ENCODE results near the gene PROM1. TPM values are rescaled to one million over a fixed set of nuclear protein-coding genes. Genes with fewer than 3 reads are reported as not detected.

The PROM1 gene
- total and polyA plus RNA-seq, 4 donors, result 1.2 to 5.2 (median 3.7) TPM

DNA sequence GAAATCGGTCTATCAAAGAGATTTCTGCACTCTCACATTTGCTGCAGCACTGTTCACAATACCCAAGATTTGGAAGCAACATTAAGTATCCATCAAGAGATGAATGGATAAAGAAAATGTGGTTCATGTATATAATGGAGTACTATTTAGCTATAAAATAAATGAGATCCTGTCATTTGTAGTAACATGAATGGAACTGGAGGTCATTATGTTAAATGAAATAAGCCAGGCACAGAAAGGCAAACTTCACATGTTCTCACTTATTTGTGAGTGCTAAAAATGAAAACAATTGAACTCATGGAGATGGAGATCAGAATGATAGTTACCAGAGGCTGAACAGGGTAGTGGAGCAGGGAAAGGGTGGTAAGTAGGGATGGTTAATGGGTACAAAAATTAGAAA is 17.0 kb upstream of the PROM1 start (continued):
- no peak for TF ChIP-seq GABPA (IDR thresholded peaks at IDR 0.05 in 1 of 2, conservative IDR thresholded peaks at IDR 0.05 in 1 of 2)

GRCh38 chr4:16092682-16093319 is 9.0 kb upstream of the PROM1 start:
- no peak overlapping the region for H3K27ac ChIP-seq (ENCODE audit: low read depth in 1 of 2, low read length in 2 of 2)
- H3K4me3 ChIP-seq (ENCODE audit: low read depth in 1 of 3, low read length in 3 of 3), result no peak overlapping the region
- no peak for TF ChIP-seq GABPA (IDR thresholded peaks at IDR 0.05 in 1 of 2, conservative IDR thresholded peaks at IDR 0.05 in 1 of 2)
- no peak for TF ChIP-seq FOXA1 (IDR thresholded peaks at IDR 0.05)
- TF ChIP-seq HNF4A (conservative IDR thresholded peaks at IDR 0.05), result no peak
- TF ChIP-seq TAF1 (conservative IDR thresholded peaks at IDR 0.05), result no peak
- TF ChIP-seq, protein P1, sequence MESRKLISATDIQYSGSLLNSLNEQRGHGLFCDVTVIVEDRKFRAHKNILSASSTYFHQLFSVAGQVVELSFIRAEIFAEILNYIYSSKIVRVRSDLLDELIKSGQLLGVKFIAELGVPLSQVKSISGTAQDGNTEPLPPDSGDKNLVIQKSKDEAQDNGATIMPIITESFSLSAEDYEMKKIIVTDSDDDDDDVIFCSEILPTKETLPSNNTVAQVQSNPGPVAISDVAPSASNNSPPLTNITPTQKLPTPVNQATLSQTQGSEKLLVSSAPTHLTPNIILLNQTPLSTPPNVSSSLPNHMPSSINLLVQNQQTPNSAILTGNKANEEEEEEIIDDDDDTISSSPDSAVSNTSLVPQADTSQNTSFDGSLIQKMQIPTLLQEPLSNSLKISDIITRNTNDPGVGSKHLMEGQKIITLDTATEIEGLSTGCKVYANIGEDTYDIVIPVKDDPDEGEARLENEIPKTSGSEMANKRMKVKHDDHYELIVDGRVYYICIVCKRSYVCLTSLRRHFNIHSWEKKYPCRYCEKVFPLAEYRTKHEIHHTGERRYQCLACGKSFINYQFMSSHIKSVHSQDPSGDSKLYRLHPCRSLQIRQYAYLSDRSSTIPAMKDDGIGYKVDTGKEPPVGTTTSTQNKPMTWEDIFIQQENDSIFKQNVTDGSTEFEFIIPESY (IDR thresholded peaks at IDR 0.05), result no peak
- TF ChIP-seq, protein P2, sequence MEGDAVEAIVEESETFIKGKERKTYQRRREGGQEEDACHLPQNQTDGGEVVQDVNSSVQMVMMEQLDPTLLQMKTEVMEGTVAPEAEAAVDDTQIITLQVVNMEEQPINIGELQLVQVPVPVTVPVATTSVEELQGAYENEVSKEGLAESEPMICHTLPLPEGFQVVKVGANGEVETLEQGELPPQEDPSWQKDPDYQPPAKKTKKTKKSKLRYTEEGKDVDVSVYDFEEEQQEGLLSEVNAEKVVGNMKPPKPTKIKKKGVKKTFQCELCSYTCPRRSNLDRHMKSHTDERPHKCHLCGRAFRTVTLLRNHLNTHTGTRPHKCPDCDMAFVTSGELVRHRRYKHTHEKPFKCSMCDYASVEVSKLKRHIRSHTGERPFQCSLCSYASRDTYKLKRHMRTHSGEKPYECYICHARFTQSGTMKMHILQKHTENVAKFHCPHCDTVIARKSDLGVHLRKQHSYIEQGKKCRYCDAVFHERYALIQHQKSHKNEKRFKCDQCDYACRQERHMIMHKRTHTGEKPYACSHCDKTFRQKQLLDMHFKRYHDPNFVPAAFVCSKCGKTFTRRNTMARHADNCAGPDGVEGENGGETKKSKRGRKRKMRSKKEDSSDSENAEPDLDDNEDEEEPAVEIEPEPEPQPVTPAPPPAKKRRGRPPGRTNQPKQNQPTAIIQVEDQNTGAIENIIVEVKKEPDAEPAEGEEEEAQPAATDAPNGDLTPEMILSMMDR (IDR thresholded peaks at IDR 0.05; ENCODE audit: low read depth, low read length, missing input control), result no peak
- TF ChIP-seq EGR1 (IDR thresholded peaks at IDR 0.05; ENCODE audit: low read depth in 2 of 2), result no peak
- no peak for TF ChIP-seq YY1 (IDR thresholded peaks at IDR 0.05)
- no peak for TF ChIP-seq HNF4G (IDR thresholded peaks at IDR 0.05)
- TF ChIP-seq, protein P3, sequence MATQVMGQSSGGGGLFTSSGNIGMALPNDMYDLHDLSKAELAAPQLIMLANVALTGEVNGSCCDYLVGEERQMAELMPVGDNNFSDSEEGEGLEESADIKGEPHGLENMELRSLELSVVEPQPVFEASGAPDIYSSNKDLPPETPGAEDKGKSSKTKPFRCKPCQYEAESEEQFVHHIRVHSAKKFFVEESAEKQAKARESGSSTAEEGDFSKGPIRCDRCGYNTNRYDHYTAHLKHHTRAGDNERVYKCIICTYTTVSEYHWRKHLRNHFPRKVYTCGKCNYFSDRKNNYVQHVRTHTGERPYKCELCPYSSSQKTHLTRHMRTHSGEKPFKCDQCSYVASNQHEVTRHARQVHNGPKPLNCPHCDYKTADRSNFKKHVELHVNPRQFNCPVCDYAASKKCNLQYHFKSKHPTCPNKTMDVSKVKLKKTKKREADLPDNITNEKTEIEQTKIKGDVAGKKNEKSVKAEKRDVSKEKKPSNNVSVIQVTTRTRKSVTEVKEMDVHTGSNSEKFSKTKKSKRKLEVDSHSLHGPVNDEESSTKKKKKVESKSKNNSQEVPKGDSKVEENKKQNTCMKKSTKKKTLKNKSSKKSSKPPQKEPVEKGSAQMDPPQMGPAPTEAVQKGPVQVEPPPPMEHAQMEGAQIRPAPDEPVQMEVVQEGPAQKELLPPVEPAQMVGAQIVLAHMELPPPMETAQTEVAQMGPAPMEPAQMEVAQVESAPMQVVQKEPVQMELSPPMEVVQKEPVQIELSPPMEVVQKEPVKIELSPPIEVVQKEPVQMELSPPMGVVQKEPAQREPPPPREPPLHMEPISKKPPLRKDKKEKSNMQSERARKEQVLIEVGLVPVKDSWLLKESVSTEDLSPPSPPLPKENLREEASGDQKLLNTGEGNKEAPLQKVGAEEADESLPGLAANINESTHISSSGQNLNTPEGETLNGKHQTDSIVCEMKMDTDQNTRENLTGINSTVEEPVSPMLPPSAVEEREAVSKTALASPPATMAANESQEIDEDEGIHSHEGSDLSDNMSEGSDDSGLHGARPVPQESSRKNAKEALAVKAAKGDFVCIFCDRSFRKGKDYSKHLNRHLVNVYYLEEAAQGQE (IDR thresholded peaks at IDR 0.05), result no peak
- no peak for TF ChIP-seq RXRA (IDR thresholded peaks at IDR 0.05)
- no peak for TF ChIP-seq NR2F2 (IDR thresholded peaks at IDR 0.05)
- TF ChIP-seq RAD21 (IDR thresholded peaks at IDR 0.05), result no peak
- TF ChIP-seq SP1 (IDR thresholded peaks at IDR 0.05), result no peak
- TF ChIP-seq JUND (IDR thresholded peaks at IDR 0.05), result no peak
- TF ChIP-seq, protein P4, sequence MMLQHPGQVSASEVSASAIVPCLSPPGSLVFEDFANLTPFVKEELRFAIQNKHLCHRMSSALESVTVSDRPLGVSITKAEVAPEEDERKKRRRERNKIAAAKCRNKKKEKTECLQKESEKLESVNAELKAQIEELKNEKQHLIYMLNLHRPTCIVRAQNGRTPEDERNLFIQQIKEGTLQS (IDR thresholded peaks at IDR 0.05), result no peak
- no peak for TF ChIP-seq FOXA2 (IDR thresholded peaks at IDR 0.05)
- TF ChIP-seq, protein P5, sequence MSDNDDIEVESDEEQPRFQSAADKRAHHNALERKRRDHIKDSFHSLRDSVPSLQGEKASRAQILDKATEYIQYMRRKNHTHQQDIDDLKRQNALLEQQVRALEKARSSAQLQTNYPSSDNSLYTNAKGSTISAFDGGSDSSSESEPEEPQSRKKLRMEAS (IDR thresholded peaks at IDR 0.05), result no peak
- H3K27me3 ChIP-seq (ENCODE audit: control insufficient read depth in 4 of 4, insufficient read depth in 4 of 4, low read length in 3 of 4), result peaks cover 0 to 3% (median 0%) of the 10 kb centered on the region in 4 donors
- no peak overlapping the region for H3K9ac ChIP-seq (ENCODE audit: low read depth in 1 of 2, low read length in 2 of 2)
- H3K4me1 ChIP-seq (ENCODE audit: control insufficient read depth in 4 of 4, insufficient read depth in 4 of 4, low read length in 3 of 4), result no peaks in the 10 kb centered on the region
- no peaks in the 10 kb centered on the region for H3K36me3 ChIP-seq (ENCODE audit: control insufficient read depth in 4 of 4, insufficient read depth in 3 of 4, low read depth in 1 of 4, low read length in 3 of 4)
- no peak for DNase-seq (ENCODE audit: low spot score)
- WGBS, result 93% methylated on average over 4 of the region's 4 CpGs
- H3K9me3 ChIP-seq (ENCODE audit: control insufficient read depth in 4 of 4, low read length in 3 of 4), result peaks cover 0 to 5% (median 1%) of the 10 kb centered on the region in 4 donors
